Upper lobe of left lung (tissue), 6 donors: ENCODE measurements around the gene CNRIP1. TPM values are rescaled to one million over a fixed set of nuclear protein-coding genes. Genes with fewer than 3 reads are reported as not detected.
"Not testable (repeated sequence)": the region's sequence is repeated elsewhere in the genome, so short reads cannot be mapped to it uniquely, and the experiment has no call there.

Experiments used
- ATAC-seq, 2 donors: fragments of 200-7000 bp; cut with Tn5 transposase; one replicate each; pipeline ENCODE4 v1.9.1; 2022; ENCODE audit warnings: mild to moderate bottlenecking in 2 of 2, moderate library complexity in 2 of 2; ENCODE audit not compliant: low FRiP score in 2 of 2
- DNase-seq, 2 donors: peaks; one replicate each; pipeline ENCODE4 v3.0.0-alpha.2; 2019 to 2020
- H3K27ac ChIP-seq, 4 donors: fragments of 200-600 bp; sonication (generic); one replicate each; pipeline ENCODE4 v1.5.1; 2016 to 2019
- H3K27me3 ChIP-seq, 4 donors: fragments of 200-600 bp; sonication (generic); one replicate each; pipeline ENCODE4 v1.5.1; 2017 to 2019
- H3K36me3 ChIP-seq, 4 donors: fragments of 200-600 bp; sonication (generic); one replicate each; pipeline ENCODE4 v1.5.1; 2016 to 2019
- H3K4me1 ChIP-seq, 4 donors: fragments of 200-600 bp; sonication (generic); one replicate each; pipeline ENCODE4 v1.5.1; 2018 to 2019
- H3K4me3 ChIP-seq, 4 donors: fragments of 200-600 bp; sonication (generic); one replicate each; pipeline ENCODE4 v1.5.1; 2017 to 2019; ENCODE audit warnings: mild to moderate bottlenecking in 2 of 4, moderate library complexity in 1 of 4
- H3K9me3 ChIP-seq, 4 donors: fragments of 200-600 bp; sonication (generic); one replicate each; pipeline ENCODE4 v1.5.1; 2018 to 2019
- CTCF ChIP-seq, 6 experiments: fragments of 450-650 bp in 4 of 6; fragments of 200-600 bp in 2 of 6; sonication (generic) in 2 of 6; IDR thresholded peaks; one replicate each; pipeline ENCODE4 v1.5.1; 2016 to 2019; ENCODE audit warnings: antibody characterized with exemption in 6 of 6
- EP300 ChIP-seq, 4 donors: sonication (generic); formaldehyde crosslinking; IDR thresholded peaks; one replicate each; pipeline ENCODE4 v1.5.1; 2017; ENCODE audit warnings: antibody characterized with exemption in 4 of 4, control low read depth in 2 of 4
- POLR2A ChIP-seq, 4 donors: fragments of 450-650 bp; IDR thresholded peaks; one replicate each; pipeline ENCODE4 v1.5.1; 2016 to 2017; ENCODE audit warnings: antibody characterized with exemption in 4 of 4, mild to moderate bottlenecking in 2 of 4
- POLR2AphosphoS5 ChIP-seq, 2 donors: sonication (generic); formaldehyde crosslinking; IDR thresholded peaks; one replicate each; pipeline ENCODE4 v1.5.1; 2017; ENCODE audit warnings: antibody characterized with exemption in 2 of 2
- WGBS, 2 donors: methylation state at CpG; one replicate each; pipeline ENCODE4 v1.1.5; 2017 to 2018; 5-methylcytosine and 5-hydroxymethylcytosine counted together
- total RNA-seq, 6 donors: library from RNA; depleted of rRNA in 4 of 6; stranded (reverse); fragments of >200 nt in 4 of 6; gene quantifications; one replicate each; pipeline versions ENCODE4 v1.1.0 to v1.2.1, GENCODE V29; 2016 to 2021
- donor health status: DM: no; HTN: no; CAD: no; lungs with moderate emphysema.
- donor health status: DM: no; HTN: yes; CAD: no; lungs with severe emphysema.

Gene CNRIP1
- total RNA-seq, 6 donors from 2014 or later: 6.3 to 26.4 (median 10.8) TPM

GRCh38 chr2:68352651-68353391 lies 33.1 kb upstream of the CNRIP1 start:
- Histone ChIP-seq H3K27me3 (no peaks in the 10 kb centered on the region), H3K27ac (no peak overlapping the region), H3K4me1 (no peaks in the 10 kb centered on the region), H3K9me3 (no peaks in the 10 kb centered on the region), H3K4me3 (no peak overlapping the region), H3K36me3 (no peaks in the 10 kb centered on the region)
- no peak for TF ChIP-seq POLR2AphosphoS5 (IDR thresholded peaks at IDR 0.05)
- no peak for TF ChIP-seq CTCF (IDR thresholded peaks at IDR 0.05)
- TF ChIP-seq EP300 (IDR thresholded peaks at IDR 0.05): no peak
- TF ChIP-seq POLR2A (IDR thresholded peaks at IDR 0.05): no peak
- no peak for DNase-seq
- 24 to 28% methylated on average over 2 of the region's 2 CpGs for WGBS, 2 donors
- ATAC-seq: no peak

- no peak for TF ChIP-seq EP300 (IDR thresholded peaks at IDR 0.05)
- TF ChIP-seq POLR2AphosphoS5 (IDR thresholded peaks at IDR 0.05): no peak
- TF ChIP-seq POLR2A (IDR thresholded peaks at IDR 0.05): no peak
- TF ChIP-seq CTCF (IDR thresholded peaks at IDR 0.05): no peak
Observed at GRCh38 chr2:68351997-68352396, 32.2 kb upstream of the CNRIP1 start.

GRCh38 chr2:68349091-68349490 lies 29.3 kb upstream of the CNRIP1 start:
- H3K4me1 ChIP-seq, H3K9me3 ChIP-seq, ATAC-seq, H3K4me3 ChIP-seq, H3K36me3 ChIP-seq, H3K27me3 ChIP-seq, DNase-seq, H3K27ac ChIP-seq: not testable (repeated sequence)
- 82 to 88% methylated on average over 4 of the region's 4 CpGs for WGBS, 2 donors

More at GRCh38 chr2:68351997-68352396, 32.2 kb upstream of the CNRIP1 start:
- H3K27ac ChIP-seq: no peak overlapping the region
- ATAC-seq (no peak), DNase-seq (no peak)
- no peak overlapping the region for H3K4me3 ChIP-seq
- no peaks in the 10 kb centered on the region for H3K36me3 ChIP-seq
- no peaks in the 10 kb centered on the region for H3K27me3 ChIP-seq
- no peaks in the 10 kb centered on the region for H3K9me3 ChIP-seq
- WGBS, 2 donors: 78 to 85% methylated on average over 6 of the region's 6 CpGs
- no peaks in the 10 kb centered on the region for H3K4me1 ChIP-seq

GRCh38 chr2:68345129-68345875 lies 25.6 kb upstream of the CNRIP1 start:
- DNase-seq: no peak
- Histone ChIP-seq H3K36me3 (no peaks in the 10 kb centered on the region), H3K9me3 (no peaks in the 10 kb centered on the region), H3K4me1 (no peaks in the 10 kb centered on the region), H3K4me3 (no peak overlapping the region), H3K27ac (no peak overlapping the region), H3K27me3 (no peaks in the 10 kb centered on the region)
- no peak for TF ChIP-seq EP300 (IDR thresholded peaks at IDR 0.05)
- no peak for TF ChIP-seq POLR2AphosphoS5 (IDR thresholded peaks at IDR 0.05)
- no peak for TF ChIP-seq POLR2A (IDR thresholded peaks at IDR 0.05)
- no peak for TF ChIP-seq CTCF (IDR thresholded peaks at IDR 0.05)
- 75 to 86% methylated on average over 9 of the region's 9 CpGs for WGBS, 2 donors
- no peak for ATAC-seq

GRCh38 chr2:68344031-68344430 lies 24.3 kb upstream of the CNRIP1 start:
- H3K27ac ChIP-seq: no peak overlapping the region
- H3K9me3 ChIP-seq: no peaks in the 10 kb centered on the region
- no peak overlapping the region for H3K4me3 ChIP-seq
- TF ChIP-seq EP300 (IDR thresholded peaks at IDR 0.05) (no peak), POLR2A (IDR thresholded peaks at IDR 0.05) (no peak), CTCF (IDR thresholded peaks at IDR 0.05) (no peak), POLR2AphosphoS5 (IDR thresholded peaks at IDR 0.05) (no peak)
- no peak for DNase-seq
- no peaks in the 10 kb centered on the region for H3K36me3 ChIP-seq
- WGBS, 2 donors: 38 to 40% methylated on average over 1 of the region's 1 CpG
- H3K27me3 ChIP-seq: no peaks in the 10 kb centered on the region
- no peak for ATAC-seq
- no peaks in the 10 kb centered on the region for H3K4me1 ChIP-seq
